HepG2 (cell line): ENCODE results near the gene SETD3. TPM values are rescaled to one million over a fixed set of nuclear protein-coding genes. Genes with fewer than 3 reads are reported as not detected.

ENCODE experiments used
- BRCA1 ChIP-seq: sonication (generic); formaldehyde crosslinking; IDR thresholded peaks from 2 replicates; pipeline ENCODE4 v1.4.0; 2020; ENCODE audit warnings: missing genetic modification reagents
- CEBPB ChIP-seq: IDR thresholded peaks from 2 replicates; pipeline ENCODE4 v1.6.1; 2011; ENCODE audit warnings: low read depth, low read length, improper control_type of control experiment, borderline replicate concordance
- GLI4 ChIP-seq: sonication (generic); formaldehyde crosslinking; IDR thresholded peaks from 2 replicates; pipeline ENCODE4 v1.5.1; 2020; ENCODE audit warnings: missing genetic modification reagents, mild to moderate bottlenecking, moderate library complexity, borderline replicate concordance
- JUNB ChIP-seq: sonication (generic); formaldehyde crosslinking; IDR thresholded peaks from 2 replicates; pipeline ENCODE4 v1.8.0; 2022; ENCODE audit warnings: missing genetic modification reagents, mild to moderate bottlenecking, borderline replicate concordance
- THYN1 ChIP-seq: sonication (generic); formaldehyde crosslinking; IDR thresholded peaks from 2 replicates; pipeline ENCODE4 v1.8.1; 2023; ENCODE audit warnings: low read depth, mild to moderate bottlenecking, moderate library complexity, missing genetic modification reagents, borderline replicate concordance
- ZNF124 ChIP-seq: sonication (generic); formaldehyde crosslinking; IDR thresholded peaks from 2 replicates; pipeline ENCODE4 v1.4.0; 2020; ENCODE audit warnings: missing genetic modification reagents
- ZNF317 ChIP-seq: sonication (generic); formaldehyde crosslinking; IDR thresholded peaks from 2 replicates; pipeline ENCODE4 v1.5.0; 2020; ENCODE audit warnings: mild to moderate bottlenecking, missing genetic modification reagents
- ZNF407 ChIP-seq: sonication (generic); formaldehyde crosslinking; IDR thresholded peaks from one replicate; pipeline ENCODE4 v1.5.1; 2020; ENCODE audit warnings: mild to moderate bottlenecking, missing genetic modification reagents; ENCODE audit errors: not compliant biosample characterization
- polyA plus RNA-seq, 8 experiments: library from polyadenylated mRNA; depleted of rRNA in 3 of 8; stranded (reverse) in 7 of 8; unstranded in 1 of 8; fragments of >200 nt; fragmentation: Illumina TruSeq in 4 of 8; extraction: Trizol in 4 of 8; gene quantifications; 2 replicates each; pipeline versions ENCODE4 v1.2.1 to v1.2.3, GENCODE V29; 2011 to 2016; ENCODE audit warnings: low read depth in 4 of 8, missing spikeins in 1 of 8, mixed read lengths in 1 of 8; ENCODE audit not compliant: insufficient read depth in 1 of 8
- total RNA-seq, 5 experiments: library from RNA; depleted of rRNA; stranded (reverse); fragments of >200 nt; fragmentation: Illumina TruSeq; extraction: Trizol; gene quantifications; 2 replicates each; pipeline ENCODE4 v1.2.3, GENCODE V29; 2016; ENCODE audit warnings: low read depth in 1 of 5
- TF ChIP-seq, protein P1 (sequence below): sonication (generic); formaldehyde crosslinking; IDR thresholded peaks from 2 replicates; pipeline ENCODE4 v1.4.0; 2020; ENCODE audit warnings: low read depth, mild to moderate bottlenecking, missing genetic modification reagents

Gene SETD3
- total and polyA plus RNA-seq, 2 of the 13 experiments (the other 11 are each of a cell fraction or from before 2014, with no cell fraction given): 30.3 to 67.1 TPM

DNA sequence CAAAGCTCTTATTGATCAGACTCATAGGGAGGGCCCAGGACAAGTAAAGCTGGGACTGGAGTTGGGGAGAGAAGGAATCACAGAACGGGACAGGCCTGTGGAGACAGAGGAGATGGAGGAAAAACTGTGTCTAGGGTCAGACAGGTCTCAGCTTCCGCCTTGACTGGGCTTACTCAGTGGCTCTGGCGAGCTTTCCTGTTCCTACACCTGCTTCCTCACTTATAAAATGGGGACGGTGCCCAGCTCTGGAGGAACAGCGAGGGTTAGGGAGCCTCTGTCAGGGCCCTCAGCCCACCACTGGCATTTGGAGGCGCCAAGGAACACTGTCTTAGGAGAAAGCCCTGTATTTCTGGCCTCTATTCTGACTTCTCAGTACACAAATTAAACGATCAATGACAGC lies 34.7 kb downstream of the SETD3 start (continued):
- no peak for TF ChIP-seq ZNF407 (CRISPR knock-in tag)
- TF ChIP-seq, protein P1, sequence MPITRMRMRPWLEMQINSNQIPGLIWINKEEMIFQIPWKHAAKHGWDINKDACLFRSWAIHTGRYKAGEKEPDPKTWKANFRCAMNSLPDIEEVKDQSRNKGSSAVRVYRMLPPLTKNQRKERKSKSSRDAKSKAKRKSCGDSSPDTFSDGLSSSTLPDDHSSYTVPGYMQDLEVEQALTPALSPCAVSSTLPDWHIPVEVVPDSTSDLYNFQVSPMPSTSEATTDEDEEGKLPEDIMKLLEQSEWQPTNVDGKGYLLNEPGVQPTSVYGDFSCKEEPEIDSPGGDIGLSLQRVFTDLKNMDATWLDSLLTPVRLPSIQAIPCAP (CRISPR knock-in tag): no peak
- no peak for TF ChIP-seq BRCA1 (CRISPR knock-in tag)
- TF ChIP-seq THYN1 (CRISPR knock-in tag): no peak
- TF ChIP-seq JUNB: no peak
- TF ChIP-seq CEBPB: no peak
- no peak for TF ChIP-seq ZNF124 (CRISPR knock-in tag)
- no peak for TF ChIP-seq ZNF317 (CRISPR knock-in tag)
- no peak for TF ChIP-seq GLI4 (CRISPR knock-in tag)
